Activated naive CD4-positive, alpha-beta T cell treated with Interleukin-2 at 50 U/mL for 16 hours (primary cell): ENCODE data around the gene DMBT1.

ENCODE experiments used
- DNase-seq: peaks from one replicate; pipeline ENCODE4 v3.0.0-alpha.2; 2020

DMBT1 gene

GRCh38 chr10:122560279-122560804 is at the start of gene DMBT1:
Gene DMBT1 (plus strand): TSS chr10:122560754. CDS start chr10:122560771, 17 bp downstream.
- DNase-seq = no peak

GRCh38 chr10:122513053-122513452 is 47.5 kb upstream of the DMBT1 start:
- no peak for DNase-seq

- no peak for DNase-seq
Observed at GRCh38 chr10:122514045-122514840, 46.3 kb upstream of the DMBT1 start.

GRCh38 chr10:122515022-122515424 is 45.5 kb upstream of the DMBT1 start:
- DNase-seq = no peak

- DNase-seq = peak; percentile 64
Observed at GRCh38 chr10:122515588-122516231, 44.8 kb upstream of the DMBT1 start.

GRCh38 chr10:122516734-122517133 is 43.8 kb upstream of the DMBT1 start:
- DNase-seq = no peak

- DNase-seq = no peak
Observed at GRCh38 chr10:122519144-122519543, 41.4 kb upstream of the DMBT1 start.

GRCh38 chr10:122519873-122520272 is 40.7 kb upstream of the DMBT1 start:
- DNase-seq = no peak

GRCh38 chr10:122521011-122521410 is 39.5 kb upstream of the DMBT1 start:
- no peak for DNase-seq

- no peak for DNase-seq
Observed at GRCh38 chr10:122524811-122525210, 35.7 kb upstream of the DMBT1 start.

- no peak for DNase-seq
Observed at GRCh38 chr10:122525788-122526187, 34.8 kb upstream of the DMBT1 start.

- no peak for DNase-seq
Observed at GRCh38 chr10:122526892-122527291, 33.7 kb upstream of the DMBT1 start.

- no peak for DNase-seq
Observed at GRCh38 chr10:122530177-122530576, 30.4 kb upstream of the DMBT1 start.

- DNase-seq = no peak
Observed at GRCh38 chr10:122531261-122531660, 29.3 kb upstream of the DMBT1 start.

GRCh38 chr10:122531939-122532338 is 28.6 kb upstream of the DMBT1 start:
- DNase-seq = no peak

- DNase-seq = no peak
Observed at GRCh38 chr10:122532601-122533296, 27.8 kb upstream of the DMBT1 start.

GRCh38 chr10:122537545-122537944 is 23.0 kb upstream of the DMBT1 start:
- DNase-seq = no peak

GRCh38 chr10:122541541-122542002 is 19.0 kb upstream of the DMBT1 start:
- DNase-seq = no peak

- no peak for DNase-seq
Observed at GRCh38 chr10:122543676-122544445, 16.7 kb upstream of the DMBT1 start.

- no peak for DNase-seq
Observed at GRCh38 chr10:122544493-122544892, 16.1 kb upstream of the DMBT1 start.

GRCh38 chr10:122546242-122546641 is 14.3 kb upstream of the DMBT1 start:
- DNase-seq = no peak

- no peak for DNase-seq
Observed at GRCh38 chr10:122548407-122549085, 12.0 kb upstream of the DMBT1 start.
